Activated CD8-positive, alpha-beta memory T cell treated with anti-CD3 and anti-CD28 coated beads for 1 hour (primary cell): ENCODE results near the gene ZNF23.

Experiments used
- DNase-seq, 2 donors: peaks; one replicate each; pipeline ENCODE4 v3.0.0-alpha.2; 2020; ENCODE audit warnings: low read depth in 1 of 2; ENCODE audit errors: extremely low read depth in 1 of 2

Gene ZNF23

DNA sequence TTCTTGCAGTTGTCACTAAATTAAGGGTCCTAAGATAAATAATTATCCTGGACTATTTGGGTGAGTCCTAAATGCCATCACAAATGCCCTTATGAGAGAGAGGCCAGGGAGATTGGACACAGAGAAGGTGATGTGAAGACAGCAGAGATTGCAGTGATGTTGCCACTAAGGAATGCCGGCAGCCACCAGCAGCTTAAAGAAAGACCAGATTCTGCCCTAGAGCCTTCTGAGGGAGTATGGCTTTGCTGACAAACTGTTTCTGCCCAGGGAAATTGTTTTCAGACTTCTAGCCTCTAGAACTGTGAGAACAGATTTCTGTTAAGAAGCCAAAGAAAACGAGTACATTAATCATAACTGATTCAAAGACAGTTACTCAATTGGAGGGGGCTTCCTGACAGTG, 10.0 kb upstream of the ZNF23 start:
- no peak for DNase-seq

- DNase-seq, result peak in 1 of 2 donors; percentile 13
These were observed 5.8 kb upstream of the ZNF23 start for GRCh38 chr16:71467810-71468209.

DNA sequence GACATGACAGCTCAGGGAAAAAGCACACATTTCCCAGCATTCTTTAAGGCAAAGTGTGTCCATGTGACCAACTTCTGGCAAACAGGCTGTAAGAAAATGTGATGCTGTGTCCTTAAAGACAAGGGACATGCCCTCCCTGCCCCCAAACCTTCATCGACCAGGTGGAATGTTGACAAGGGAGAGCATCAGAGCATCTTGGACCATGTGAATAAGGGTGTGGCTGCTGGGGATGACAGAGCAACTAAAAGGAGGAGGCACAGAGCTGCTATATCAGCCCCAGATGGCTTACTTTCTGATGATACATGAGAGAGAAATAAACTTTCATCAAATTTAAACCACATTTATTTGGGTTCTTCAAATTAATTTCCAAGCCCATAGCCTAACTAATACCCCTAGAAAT, 2.2 kb upstream of the ZNF23 start:
- DNase-seq, result no peak

DNA sequence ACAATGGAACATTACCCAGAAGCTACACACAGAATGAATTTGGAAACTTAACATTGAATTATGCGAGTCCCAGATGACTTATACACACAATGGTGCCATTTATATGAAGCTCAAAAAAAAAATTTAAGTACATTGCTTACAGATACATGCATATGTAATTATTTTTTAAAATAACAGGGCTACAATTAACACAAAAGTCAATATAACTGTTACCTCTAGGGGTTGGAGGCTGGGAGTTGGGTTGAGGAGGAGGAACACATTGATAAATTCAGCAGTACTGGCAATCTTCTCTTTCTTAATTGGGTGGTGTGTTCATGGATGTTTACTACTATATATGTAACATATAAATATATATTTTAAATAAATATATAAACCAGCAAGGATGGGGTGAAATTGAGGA, 1.1 kb downstream of the ZNF23 start:
- DNase-seq, result no peak

DNA sequence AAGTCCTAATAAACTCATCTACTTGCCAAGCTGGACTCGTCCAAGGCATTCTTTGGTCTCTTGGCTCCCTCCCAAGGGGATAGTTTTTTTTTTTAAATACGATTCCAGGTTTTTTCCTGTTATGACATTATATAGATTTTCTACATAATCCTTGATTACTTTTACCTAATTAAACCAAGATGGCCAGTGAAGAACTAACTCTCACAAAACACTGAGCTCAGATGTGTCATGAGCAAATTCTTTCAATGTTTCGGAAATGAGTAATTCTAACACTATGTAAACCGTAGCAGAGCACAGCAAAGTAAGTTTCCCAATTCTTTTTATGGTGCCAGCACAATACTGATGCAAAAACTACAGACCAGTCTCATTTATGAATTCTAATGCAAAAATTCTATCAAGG, 1.8 kb downstream of the ZNF23 start:
- DNase-seq, result no peak

DNA sequence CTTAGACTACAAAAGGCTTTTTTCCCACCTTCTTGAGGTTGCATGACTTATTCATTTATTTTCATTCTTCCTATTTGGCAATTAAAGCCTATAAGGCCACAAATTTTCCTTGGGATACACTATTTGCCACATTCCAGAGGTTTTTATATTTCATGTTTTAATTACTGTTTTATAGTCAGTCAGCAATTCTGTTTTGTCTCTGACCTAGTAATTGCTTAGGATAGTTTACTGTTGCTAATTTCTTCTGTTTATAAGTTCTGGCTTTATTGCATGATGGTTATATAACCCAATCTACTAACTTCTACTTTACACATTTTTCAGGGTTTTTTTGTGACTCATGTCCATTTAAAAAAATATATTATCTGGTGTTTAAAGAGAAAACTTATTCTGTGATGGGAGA, 2.5 kb downstream of the ZNF23 start:
- no peak for DNase-seq

DNA sequence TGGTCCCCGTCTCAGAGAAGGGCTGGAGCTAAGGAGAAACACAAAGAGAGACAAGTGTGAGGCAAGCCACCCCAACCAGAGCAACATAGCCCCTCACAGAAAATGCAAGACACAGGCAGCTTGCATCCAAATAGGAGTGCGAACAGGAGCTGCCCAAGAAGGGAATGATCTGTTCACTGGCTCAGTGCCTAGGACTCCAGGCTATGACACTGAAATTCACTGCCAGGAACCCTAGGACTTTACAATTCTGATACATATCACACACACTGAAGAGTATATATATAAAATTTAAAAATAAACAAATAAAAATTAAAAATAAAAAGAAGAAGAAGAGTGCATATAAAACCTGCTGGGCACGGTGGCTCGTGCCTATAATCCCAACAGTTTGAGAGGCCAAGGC, 5.2 kb downstream of the ZNF23 start:
- DNase-seq, result no peak

DNA sequence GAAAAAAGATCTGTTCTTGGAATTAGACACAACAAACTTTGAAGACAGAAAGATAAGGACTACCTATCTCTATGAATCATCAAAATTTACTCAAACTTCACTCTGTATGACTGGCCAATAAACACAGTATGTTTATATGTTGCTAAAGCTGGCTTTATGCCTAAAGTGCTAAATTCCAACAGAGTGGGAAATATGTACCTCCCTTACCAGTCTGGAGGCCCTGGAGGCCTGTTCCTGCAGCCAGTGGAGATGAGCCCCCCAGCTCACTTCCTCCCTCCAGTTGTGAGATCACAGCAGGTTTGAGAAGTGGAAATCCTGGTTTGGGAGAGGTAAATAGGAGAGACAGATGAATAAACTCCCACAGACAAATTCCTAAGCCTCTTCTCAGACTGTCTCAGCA, 9.0 kb downstream of the ZNF23 start:
- no peak for DNase-seq

- DNase-seq, result no peak
These were observed 13.0 kb downstream of the ZNF23 start for GRCh38 chr16:71449020-71449419.

GRCh38 chr16:71448274-71448866, 13.7 kb downstream of the ZNF23 start:
- no peak for DNase-seq

GRCh38 chr16:71443714-71444113, 18.3 kb downstream of the ZNF23 start:
- no peak for DNase-seq

GRCh38 chr16:71442051-71442440, 20.0 kb downstream of the ZNF23 start, which contains the start of gene TLE7:
TLE7 (minus strand) TSS chr16:71442054; CDS start chr16:71433324, 8,730 bp downstream.
- no peak for DNase-seq

- DNase-seq, result no peak
These were observed 20.5 kb downstream of the ZNF23 start for GRCh38 chr16:71441348-71442050.

- DNase-seq, result no peak
These were observed 21.2 kb downstream of the ZNF23 start for GRCh38 chr16:71440669-71441347.

DNA sequence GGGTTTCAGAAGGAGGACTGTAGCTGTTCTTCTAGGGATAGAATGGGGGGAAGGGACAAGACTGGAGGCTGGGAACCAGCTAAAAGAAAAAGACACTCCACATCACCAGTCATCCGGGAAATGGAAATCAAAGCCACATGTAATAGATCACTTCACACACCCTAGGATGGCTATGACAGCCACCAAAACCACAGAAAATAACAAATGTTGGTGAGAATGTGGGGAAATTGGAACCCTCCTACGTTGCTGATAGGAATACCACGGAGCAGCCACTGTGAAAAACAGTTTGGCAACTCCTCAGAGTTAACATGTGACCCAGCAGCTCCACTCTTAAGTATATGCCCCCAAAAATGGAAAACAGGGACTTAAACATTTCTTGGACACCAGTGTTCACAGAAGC, 22.5 kb downstream of the ZNF23 start:
- DNase-seq, result no peak

GRCh38 chr16:71436473-71436872, 25.6 kb downstream of the ZNF23 start:
- DNase-seq, result no peak

GRCh38 chr16:71432906-71433305, 29.1 kb downstream of the ZNF23 start:
- DNase-seq, result no peak

GRCh38 chr16:71431991-71432390, 30.1 kb downstream of the ZNF23 start:
- no peak for DNase-seq

DNA sequence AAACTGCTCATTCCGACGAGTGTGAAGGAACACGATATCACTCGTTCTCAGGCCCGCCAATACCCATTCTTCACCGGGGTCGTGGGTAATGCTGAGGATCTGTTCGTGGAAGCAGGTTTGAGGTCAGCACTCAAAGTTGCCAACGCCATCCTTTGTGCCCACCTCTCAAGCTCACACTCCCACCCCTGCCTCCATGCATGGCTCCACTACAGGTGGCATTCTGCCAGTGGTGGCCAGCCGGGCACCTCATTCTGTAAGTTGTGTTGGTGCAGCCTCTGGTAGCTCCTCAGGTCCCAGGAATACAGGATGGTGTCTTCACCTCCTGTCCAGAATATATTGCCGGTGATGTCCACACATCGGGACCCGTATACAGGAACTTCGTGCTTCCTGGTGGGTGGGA, 30.9 kb downstream of the ZNF23 start:
- DNase-seq, result no peak

- DNase-seq, result no peak
These were observed 31.3 kb downstream of the ZNF23 start for GRCh38 chr16:71430744-71431143.

DNA sequence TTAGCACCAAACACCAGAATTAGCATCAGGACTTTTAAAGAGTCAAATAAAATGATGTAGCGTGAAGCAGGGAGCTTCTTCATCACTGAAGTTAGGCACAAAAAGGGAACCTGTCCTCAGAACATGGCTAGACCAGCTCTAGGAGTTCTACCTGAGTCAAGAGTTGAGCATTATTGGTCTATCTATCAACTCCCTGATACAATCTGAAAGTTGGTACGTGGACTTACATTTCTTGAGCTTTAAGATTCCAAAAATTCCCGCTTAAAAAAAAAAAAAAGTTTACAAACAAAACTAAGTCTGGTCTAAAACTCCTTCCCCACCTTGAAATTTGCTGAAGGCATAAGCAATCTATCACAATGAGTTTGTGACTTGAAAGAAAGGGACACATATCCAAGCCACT, 32.5 kb downstream of the ZNF23 start:
- no peak for DNase-seq

GRCh38 chr16:71428883-71429282, 33.2 kb downstream of the ZNF23 start:
- no peak for DNase-seq
